Colonic mucosa (tissue), 4 donors: ENCODE results near the gene PTPDC1. TPM values are rescaled to one million over a fixed set of nuclear protein-coding genes. Genes with fewer than 3 reads are reported as not detected.

ENCODE experiments used
- DNase-seq: peaks from one replicate; pipeline ENCODE4 v3.0.0-alpha.2; 2020
- H3K27ac ChIP-seq: fragments of 200-600 bp; one replicate; pipeline ENCODE4 v1.8.0; 2021
- H3K27me3 ChIP-seq: fragments of 200-600 bp; one replicate; pipeline ENCODE4 v1.8.0; 2021
- H3K36me3 ChIP-seq: fragments of 200-600 bp; one replicate; pipeline ENCODE4 v1.8.0; 2021
- H3K4me1 ChIP-seq: fragments of 200-600 bp; one replicate; pipeline ENCODE4 v1.8.0; 2021; ENCODE audit warnings: mild to moderate bottlenecking
- H3K4me3 ChIP-seq: fragments of 200-600 bp; one replicate; pipeline ENCODE4 v1.8.0; 2021
- H3K9ac ChIP-seq, 2 donors: one replicate each; pipeline ENCODE4 v1.7.0; 2013; ENCODE audit warnings: control low read depth in 2 of 2, low read depth in 2 of 2, low read length in 2 of 2
- H3K9me3 ChIP-seq: fragments of 200-600 bp; one replicate; pipeline ENCODE4 v1.8.0; 2021
- CTCF ChIP-seq: fragments of 200-600 bp; IDR thresholded peaks from one replicate; pipeline ENCODE4 v1.8.0; 2022; ENCODE audit warnings: antibody characterized with exemption, mild to moderate bottlenecking
- intact Hi-C: fragments of 100-400 bp; cut with DNase I; formaldehyde crosslinking; loops from one replicate; pipeline ENCODE4 v1.14.1; 2022
- total RNA-seq, 2 donors: library from RNA; stranded (reverse); fragmentation: NEBNext Ultra II Directional in 1 of 2; extraction: Animal tissue kit (Norgen Biotek cat#: 25700) in 1 of 2; gene quantifications; one replicate each; pipeline ENCODE4 v1.2.1, GENCODE V29; 2021
- donor health status: healthy.
- donor health status: DM: no; HTN: no; CAD: no.
- donor health status: DM: no; HTN: no; CAD: no.

PTPDC1 gene
- total RNA-seq, 2 donors from 2014 or later, result 5.4 TPM

GRCh38 chr9:94081864-94082463 lies 2.3 kb upstream of the PTPDC1 start:
- Histone ChIP-seq H3K9ac (no peak overlapping the region), H3K27ac (no peak overlapping the region), H3K36me3 (no peaks in the 10 kb centered on the region), H3K27me3 (no peaks in the 10 kb centered on the region), H3K9me3 (no peaks in the 10 kb centered on the region), H3K4me1 (no peaks in the 10 kb centered on the region), H3K4me3 (no peak overlapping the region)
- no peak for TF ChIP-seq CTCF
- intact Hi-C loops, result no loop called here
- no peak for DNase-seq

GRCh38 chr9:94082553-94082952 lies 1.7 kb upstream of the PTPDC1 start:
- no peak overlapping the region for H3K27ac ChIP-seq
- TF ChIP-seq CTCF, result no peak
- H3K36me3 ChIP-seq, result no peaks in the 10 kb centered on the region
- H3K9ac ChIP-seq, result no peak overlapping the region
- no peaks in the 10 kb centered on the region for H3K4me1 ChIP-seq
- no peak for DNase-seq
- H3K27me3 ChIP-seq, result no peaks in the 10 kb centered on the region
- H3K4me3 ChIP-seq, result no peak overlapping the region
- no peaks in the 10 kb centered on the region for H3K9me3 ChIP-seq
- intact Hi-C loops, result no loop called here

- Histone ChIP-seq H3K9ac (no peak overlapping the region), H3K4me1 (no peaks in the 10 kb centered on the region), H3K27me3 (no peaks in the 10 kb centered on the region), H3K9me3 (no peaks in the 10 kb centered on the region), H3K4me3 (no peak overlapping the region), H3K36me3 (no peaks in the 10 kb centered on the region), H3K27ac (no peak overlapping the region)
- no peak for TF ChIP-seq CTCF
- intact Hi-C loops, result no loop called here
- DNase-seq, result no peak
These were observed 1.3 kb upstream of the PTPDC1 start for GRCh38 chr9:94082956-94083355.

GRCh38 chr9:94083384-94083783 lies 880 bp upstream of the PTPDC1 start:
- no peak overlapping the region for H3K9ac ChIP-seq
- intact Hi-C loops, result no loop called here
- DNase-seq, result no peak

GRCh38 chr9:94085062-94085639 lies 887 bp downstream of the PTPDC1 start:
- DNase-seq, result no peak
- Histone ChIP-seq H3K27ac (no peak overlapping the region), H3K4me3 (no peak overlapping the region), H3K36me3 (no peaks in the 10 kb centered on the region), H3K9me3 (no peaks in the 10 kb centered on the region), H3K4me1 (no peaks in the 10 kb centered on the region), H3K27me3 (no peaks in the 10 kb centered on the region), H3K9ac (no peak overlapping the region)
- TF ChIP-seq CTCF, result no peak
- intact Hi-C loops, result no loop called here

More at GRCh38 chr9:94083384-94083783, 880 bp upstream of the PTPDC1 start:
- Histone ChIP-seq H3K27me3 (no peaks in the 10 kb centered on the region), H3K4me3 (no peak overlapping the region), H3K4me1 (no peaks in the 10 kb centered on the region), H3K36me3 (no peaks in the 10 kb centered on the region), H3K27ac (no peak overlapping the region), H3K9me3 (no peaks in the 10 kb centered on the region)
- no peak for TF ChIP-seq CTCF
